Karpas-422 (cell line): ENCODE results near the gene CTSE. TPM values are rescaled to one million over a fixed set of nuclear protein-coding genes. Genes with fewer than 3 reads are reported as not detected.

Source experiments
- DNase-seq: peaks from one replicate; pipeline ENCODE4 v3.0.0-alpha.2; 2015
- H2AFZ ChIP-seq: fragments of 200-600 bp; sonication (generic); 2 replicates; pipeline ENCODE4 v1.6.1; 2014; ENCODE audit warnings: antibody characterized with exemption, low read length, mixed read lengths
- H3K27ac ChIP-seq: fragments of 200-600 bp; sonication (generic); 2 replicates; pipeline ENCODE4 v1.5.1; 2014; ENCODE audit warnings: mild to moderate bottlenecking, low read length, moderate library complexity
- H3K27me3 ChIP-seq: fragments of 200-600 bp; sonication (generic); 2 replicates; pipeline ENCODE4 v1.6.1; 2014; ENCODE audit warnings: low read length, mixed read lengths
- H3K36me3 ChIP-seq: fragments of 200-600 bp; sonication (generic); 2 replicates; pipeline ENCODE4 v1.6.1; 2014; ENCODE audit warnings: low read length, mixed read lengths; ENCODE audit not compliant: insufficient read depth
- H3K4me1 ChIP-seq: fragments of 200-600 bp; sonication (generic); 2 replicates; pipeline ENCODE4 v1.6.1; 2014; ENCODE audit warnings: mild to moderate bottlenecking, low read length, mixed read lengths
- H3K4me2 ChIP-seq: fragments of 200-600 bp; sonication (generic); 2 replicates; pipeline ENCODE4 v1.6.1; 2014; ENCODE audit warnings: low read length, low read depth, mild to moderate bottlenecking; ENCODE audit not compliant: poor library complexity, severe bottlenecking
- H3K4me3 ChIP-seq: fragments of 200-600 bp; sonication (generic); 2 replicates; pipeline ENCODE4 v1.5.1; 2014; ENCODE audit warnings: mild to moderate bottlenecking, antibody characterized with exemption, low read length, mixed read lengths
- H3K79me2 ChIP-seq: fragments of 200-600 bp; sonication (generic); 2 replicates; pipeline ENCODE4 v1.6.1; 2014; ENCODE audit warnings: mild to moderate bottlenecking, low read length, mixed read lengths
- H3K9ac ChIP-seq: fragments of 200-600 bp; sonication (generic); 2 replicates; pipeline ENCODE4 v1.6.0; 2014; ENCODE audit warnings: low read length
- H3K9me2 ChIP-seq: fragments of 200-600 bp; sonication (generic), shearing (Covaris generic); replicated peaks from 2 replicates; pipeline ENCODE4 v1.6.0; 2014; ENCODE audit warnings: mild to moderate bottlenecking, low read length, moderate library complexity; ENCODE audit not compliant: insufficient read depth
- H3K9me3 ChIP-seq: fragments of 300-700, 200-600 bp; sonication (generic); 2 replicates; pipeline ENCODE4 v1.6.1; 2014; ENCODE audit warnings: low read length, mixed read lengths
- H4K20me1 ChIP-seq: fragments of 200-600 bp; sonication (generic); 2 replicates; pipeline ENCODE4 v1.6.1; 2014; ENCODE audit warnings: mild to moderate bottlenecking, antibody characterized with exemption, low read length, low read depth; ENCODE audit not compliant: insufficient read depth
- total RNA-seq: library from RNA; depleted of rRNA; stranded (reverse); fragments of >200 nt; shearing (Covaris generic); gene quantifications from 2 replicates; pipeline ENCODE4 v1.2.3, GENCODE V29; 2014; ENCODE audit warnings: low replicate concordance

Gene CTSE
- total RNA-seq, 1 experiment from 2014 or later: not detected

DNA sequence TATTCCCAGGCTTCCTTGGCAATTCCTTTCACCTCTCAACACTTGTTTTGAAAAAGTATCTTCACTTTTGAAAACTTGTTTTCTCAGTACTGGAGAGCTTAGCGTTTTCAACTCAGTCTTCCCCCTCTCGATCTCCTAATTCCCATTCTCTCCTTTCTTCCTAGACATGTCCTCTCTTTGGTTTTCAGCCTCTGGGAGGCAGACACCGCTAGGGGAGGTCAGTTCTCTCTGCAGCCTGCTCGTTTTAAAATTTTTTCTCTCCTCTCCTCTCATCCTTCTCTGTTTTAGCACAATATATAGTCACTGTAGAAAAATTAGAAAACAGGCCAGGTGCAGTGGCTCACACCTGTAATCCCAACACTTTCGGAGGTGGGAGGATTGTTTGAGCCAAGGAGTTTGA is 16.6 kb upstream of the CTSE start:
- no peaks in the 10 kb centered on the region for H3K4me1 ChIP-seq
- no peak overlapping the region for H3K4me2 ChIP-seq
- H3K27ac ChIP-seq: no peak overlapping the region
- H2AFZ ChIP-seq: no peak overlapping the region
- H4K20me1 ChIP-seq: no peaks in the 10 kb centered on the region
- no peak for DNase-seq
- no peaks in the 10 kb centered on the region for H3K36me3 ChIP-seq
- no peak overlapping the region for H3K4me3 ChIP-seq
- H3K9ac ChIP-seq: no peak overlapping the region
- no peaks in the 10 kb centered on the region for H3K27me3 ChIP-seq
- H3K9me2 ChIP-seq: no peaks in the 10 kb centered on the region
- H3K9me3 ChIP-seq: no peaks in the 10 kb centered on the region
- H3K79me2 ChIP-seq: no peaks in the 10 kb centered on the region

GRCh38 chr1:206039046-206039973 is 15.6 kb upstream of the CTSE start:
- no peaks in the 10 kb centered on the region for H3K79me2 ChIP-seq
- H3K36me3 ChIP-seq: no peaks in the 10 kb centered on the region
- no peak overlapping the region for H2AFZ ChIP-seq
- no peak overlapping the region for H3K4me2 ChIP-seq
- no peaks in the 10 kb centered on the region for H4K20me1 ChIP-seq
- no peaks in the 10 kb centered on the region for H3K9me2 ChIP-seq
- H3K27me3 ChIP-seq: no peaks in the 10 kb centered on the region
- no peak overlapping the region for H3K4me3 ChIP-seq
- H3K27ac ChIP-seq: no peak overlapping the region
- no peak for DNase-seq
- H3K4me1 ChIP-seq: no peaks in the 10 kb centered on the region
- H3K9ac ChIP-seq: no peak overlapping the region
- H3K9me3 ChIP-seq: no peaks in the 10 kb centered on the region

DNA sequence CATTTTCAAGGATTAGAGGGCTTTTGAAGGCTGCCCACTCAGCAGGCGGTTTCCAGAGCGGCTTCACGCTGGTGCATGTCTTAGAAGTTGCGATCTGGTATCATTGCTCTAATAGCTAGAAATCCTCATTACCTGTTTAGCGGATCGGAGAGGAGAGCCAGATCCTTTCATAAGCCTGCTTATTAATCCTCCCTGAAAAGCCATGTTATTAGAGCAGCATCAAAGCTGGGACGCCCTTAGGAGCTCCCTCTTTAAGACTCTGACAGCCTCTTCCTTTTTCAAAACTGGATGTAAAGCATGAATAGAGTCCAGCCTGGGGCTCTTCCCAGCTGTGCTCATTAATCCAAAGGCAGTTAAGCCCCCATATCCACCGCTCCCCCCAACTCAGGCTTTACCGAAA is 13.9 kb upstream of the CTSE start:
- no peaks in the 10 kb centered on the region for H3K79me2 ChIP-seq
- no peaks in the 10 kb centered on the region for H3K9me2 ChIP-seq
- no peaks in the 10 kb centered on the region for H3K36me3 ChIP-seq
- no peaks in the 10 kb centered on the region for H3K9me3 ChIP-seq
- H3K4me2 ChIP-seq: no peak overlapping the region
- no peaks in the 10 kb centered on the region for H3K27me3 ChIP-seq
- H4K20me1 ChIP-seq: no peaks in the 10 kb centered on the region
- H3K9ac ChIP-seq: no peak overlapping the region
- H3K27ac ChIP-seq: no peak overlapping the region
- H3K4me1 ChIP-seq: no peaks in the 10 kb centered on the region
- DNase-seq: no peak
- no peak overlapping the region for H2AFZ ChIP-seq
- H3K4me3 ChIP-seq: no peak overlapping the region

- Histone ChIP-seq H3K9me2 (no peaks in the 10 kb centered on the region), H3K4me1 (no peaks in the 10 kb centered on the region), H3K79me2 (no peaks in the 10 kb centered on the region), H3K27me3 (no peaks in the 10 kb centered on the region), H3K4me3 (no peak overlapping the region), H3K4me2 (no peak overlapping the region), H3K9ac (no peak overlapping the region), H4K20me1 (no peaks in the 10 kb centered on the region), H3K27ac (no peak overlapping the region), H3K9me3 (no peaks in the 10 kb centered on the region), H2AFZ (no peak overlapping the region), H3K36me3 (no peaks in the 10 kb centered on the region)
- DNase-seq: no peak
Observed at GRCh38 chr1:206036663-206037455, 13.2 kb upstream of the CTSE start.

GRCh38 chr1:206035027-206035426 is 11.3 kb upstream of the CTSE start:
- Histone ChIP-seq H3K27me3 (no peaks in the 10 kb centered on the region), H3K9ac (no peak overlapping the region), H3K9me3 (no peaks in the 10 kb centered on the region), H3K79me2 (no peaks in the 10 kb centered on the region), H3K4me3 (no peak overlapping the region), H3K4me2 (no peak overlapping the region), H3K9me2 (no peaks in the 10 kb centered on the region), H4K20me1 (no peaks in the 10 kb centered on the region), H3K27ac (no peak overlapping the region), H2AFZ (no peak overlapping the region), H3K36me3 (no peaks in the 10 kb centered on the region), H3K4me1 (no peaks in the 10 kb centered on the region)
- no peak for DNase-seq

DNA sequence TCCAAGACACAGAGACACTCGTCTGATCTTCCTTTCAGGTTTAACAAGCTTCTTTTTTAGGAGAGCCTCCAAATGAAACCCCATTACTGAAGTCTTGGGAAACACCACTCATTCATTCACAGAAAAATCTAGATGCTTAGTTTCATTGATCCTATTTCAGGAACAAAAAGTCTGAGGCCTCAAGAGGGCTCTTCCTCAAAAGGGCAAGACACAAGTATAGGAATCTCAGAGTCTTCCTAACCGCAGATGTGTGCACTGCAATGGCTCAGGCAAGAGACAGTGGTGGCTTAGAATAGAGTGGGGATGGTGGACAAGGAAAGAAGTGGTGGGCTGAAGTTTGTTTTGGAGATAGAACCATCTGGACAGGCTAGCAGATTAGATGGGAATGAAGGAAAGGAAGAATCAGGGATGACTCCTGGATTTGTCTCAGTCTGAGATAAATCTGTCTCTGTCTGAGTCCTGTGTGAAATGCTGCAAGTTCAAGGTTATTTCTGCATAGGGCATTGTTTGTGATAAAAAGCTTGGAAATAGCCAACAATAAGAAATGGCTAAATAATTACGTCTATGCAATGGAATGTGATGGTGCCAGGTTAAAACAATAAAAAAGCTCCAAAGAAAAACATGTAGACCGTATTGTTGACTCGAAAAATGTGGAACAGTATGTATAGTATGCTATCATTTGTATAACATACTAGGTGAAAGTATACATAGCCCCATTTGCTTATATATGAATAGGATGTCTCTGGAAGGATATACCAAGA is 8.9 kb upstream of the CTSE start:
- no peak overlapping the region for H3K9ac ChIP-seq
- no peaks in the 10 kb centered on the region for H3K36me3 ChIP-seq
- H3K9me3 ChIP-seq: no peaks in the 10 kb centered on the region
- H3K9me2 ChIP-seq: no peaks in the 10 kb centered on the region
- H3K4me3 ChIP-seq: no peak overlapping the region
- no peaks in the 10 kb centered on the region for H3K79me2 ChIP-seq
- H4K20me1 ChIP-seq: no peaks in the 10 kb centered on the region
- H3K4me2 ChIP-seq: no peak overlapping the region
- no peak overlapping the region for H2AFZ ChIP-seq
- no peak overlapping the region for H3K27ac ChIP-seq
- no peaks in the 10 kb centered on the region for H3K27me3 ChIP-seq
- DNase-seq: no peak
- H3K4me1 ChIP-seq: no peaks in the 10 kb centered on the region

DNA sequence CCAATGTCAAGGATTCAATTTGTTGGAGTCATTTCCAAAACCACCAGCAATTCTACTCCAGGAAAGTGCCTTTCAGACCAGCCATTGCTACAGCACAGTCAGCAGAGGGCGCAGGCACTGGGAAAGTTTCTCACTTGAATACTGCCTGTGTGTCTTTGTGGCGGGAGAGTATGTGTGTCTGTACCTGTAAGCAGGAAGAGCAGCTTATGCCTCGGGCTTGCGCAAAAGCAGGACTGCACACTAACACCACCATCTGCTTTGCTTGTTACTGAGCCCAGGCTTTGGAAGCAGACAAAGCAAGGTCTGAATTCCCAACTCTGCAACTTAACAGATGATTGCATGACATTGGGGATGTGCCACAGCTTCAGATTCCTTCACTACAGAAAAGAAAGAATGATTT is 7.0 kb upstream of the CTSE start:
- no peaks in the 10 kb centered on the region for H3K4me1 ChIP-seq
- no peak overlapping the region for H2AFZ ChIP-seq
- no peak overlapping the region for H3K27ac ChIP-seq
- H3K79me2 ChIP-seq: no peaks in the 10 kb centered on the region
- DNase-seq: peak; percentile 81
- H3K27me3 ChIP-seq: no peaks in the 10 kb centered on the region
- no peaks in the 10 kb centered on the region for H3K36me3 ChIP-seq
- H3K4me3 ChIP-seq: no peak overlapping the region
- no peaks in the 10 kb centered on the region for H3K9me3 ChIP-seq
- no peaks in the 10 kb centered on the region for H4K20me1 ChIP-seq
- no peak overlapping the region for H3K4me2 ChIP-seq
- no peaks in the 10 kb centered on the region for H3K9me2 ChIP-seq
- no peak overlapping the region for H3K9ac ChIP-seq

DNA sequence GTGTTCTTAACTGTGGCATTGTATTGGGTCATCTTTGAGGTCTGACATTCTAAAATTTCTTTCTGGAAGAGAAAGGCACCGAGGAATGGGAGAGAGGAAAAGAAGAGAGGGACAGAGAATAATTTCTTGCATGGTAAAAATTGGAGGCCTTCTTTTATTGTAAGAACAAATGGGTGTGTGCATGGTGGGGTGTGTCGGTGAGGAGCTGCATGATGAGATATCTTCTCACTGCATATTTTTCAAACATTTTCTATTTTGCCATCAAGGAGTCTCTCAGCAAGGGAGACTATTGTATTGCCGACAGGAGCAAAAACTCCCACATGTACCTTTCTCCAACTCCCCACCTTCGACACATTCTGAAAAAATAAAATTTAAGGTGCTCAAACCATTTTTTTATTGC is 6.5 kb upstream of the CTSE start:
- Histone ChIP-seq H3K27me3 (no peaks in the 10 kb centered on the region), H3K27ac (no peak overlapping the region), H3K9me2 (no peaks in the 10 kb centered on the region), H3K4me2 (no peak overlapping the region), H3K9me3 (no peaks in the 10 kb centered on the region), H2AFZ (no peak overlapping the region), H3K4me1 (no peaks in the 10 kb centered on the region), H3K4me3 (no peak overlapping the region), H4K20me1 (no peaks in the 10 kb centered on the region), H3K36me3 (no peaks in the 10 kb centered on the region), H3K9ac (no peak overlapping the region), H3K79me2 (no peaks in the 10 kb centered on the region)
- DNase-seq: no peak
